Eye (tissue), 1 donor: ENCODE measurements around the gene ZBTB20.

Experiments
- DNase-seq: peaks from one replicate; pipeline ENCODE4 v3.0.0-alpha.2; 2015

The ZBTB20 gene

GRCh38 chr3:114664006-114664405 is 483.1 kb downstream of the ZBTB20 start:
- DNase-seq, result no peak

GRCh38 chr3:114660808-114661207 is 486.3 kb downstream of the ZBTB20 start:
- DNase-seq, result no peak

GRCh38 chr3:114660124-114660523 is 487.0 kb downstream of the ZBTB20 start:
- peak; percentile 46 for DNase-seq

GRCh38 chr3:114659109-114660061 is 487.7 kb downstream of the ZBTB20 start:
- DNase-seq, result no peak

GRCh38 chr3:114651555-114651954 is 495.5 kb downstream of the ZBTB20 start:
- DNase-seq, result no peak

GRCh38 chr3:114650808-114651207 is 496.3 kb downstream of the ZBTB20 start:
- no peak for DNase-seq

- DNase-seq, result no peak
These were observed 497.8 kb downstream of the ZBTB20 start for GRCh38 chr3:114649331-114649730.

GRCh38 chr3:114646526-114646925 is 500.6 kb downstream of the ZBTB20 start:
- no peak for DNase-seq

GRCh38 chr3:114645392-114645791 is 501.7 kb downstream of the ZBTB20 start:
- DNase-seq, result no peak

GRCh38 chr3:114644367-114644766 is 502.7 kb downstream of the ZBTB20 start:
- DNase-seq, result no peak

GRCh38 chr3:114642951-114643741 is 503.9 kb downstream of the ZBTB20 start:
- DNase-seq, result no peak

GRCh38 chr3:114640126-114640525 is 507.0 kb downstream of the ZBTB20 start:
- DNase-seq, result no peak

GRCh38 chr3:114639171-114639570 is 507.9 kb downstream of the ZBTB20 start:
- DNase-seq, result no peak

GRCh38 chr3:114635878-114636277 is 511.2 kb downstream of the ZBTB20 start:
- no peak for DNase-seq

- DNase-seq, result no peak
These were observed 512.5 kb downstream of the ZBTB20 start for GRCh38 chr3:114634635-114635034.

- no peak for DNase-seq
These were observed 514.2 kb downstream of the ZBTB20 start for GRCh38 chr3:114632757-114633424.

GRCh38 chr3:114627770-114628169 is 519.3 kb downstream of the ZBTB20 start:
- DNase-seq, result no peak

- peak; percentile 20 for DNase-seq
These were observed 520.3 kb downstream of the ZBTB20 start for GRCh38 chr3:114626751-114627150.

GRCh38 chr3:114624571-114625181 is 522.4 kb downstream of the ZBTB20 start:
- peak; percentile 60 for DNase-seq

- DNase-seq, result peak; percentile 29
These were observed 523.0 kb downstream of the ZBTB20 start for GRCh38 chr3:114624047-114624445.

- no peak for DNase-seq
These were observed 523.6 kb downstream of the ZBTB20 start for GRCh38 chr3:114623420-114624046.

GRCh38 chr3:114622001-114622400 is 525.1 kb downstream of the ZBTB20 start:
- DNase-seq, result no peak
